ENCODE results near the gene SHPK. TPM values are rescaled to one million over a fixed set of nuclear protein-coding genes. Genes with fewer than 3 reads are reported as not detected.

The SHPK gene
- total RNA-seq, 1 donor from 2014 or later: 14.1 TPM

GRCh38 chr17:3647251-3647650 lies 11.2 kb upstream of the SHPK start:
- Mint-ChIP-seq H3K9me3 (ENCODE audit: unreplicated experiment) (no peaks in the 10 kb centered on the region), H3K4me3 (ENCODE audit: unreplicated experiment) (no peak overlapping the region), H3K27ac (ENCODE audit: unreplicated experiment) (no peak overlapping the region), H3K36me3 (ENCODE audit: low read depth, unreplicated experiment) (peaks cover 15% of the 10 kb centered on the region), H3K4me1 (ENCODE audit: unreplicated experiment) (peaks cover 5% of the 10 kb centered on the region), H3K27me3 (ENCODE audit: unreplicated experiment) (peaks cover 9% of the 10 kb centered on the region)
- TF ChIP-seq, protein P1, sequence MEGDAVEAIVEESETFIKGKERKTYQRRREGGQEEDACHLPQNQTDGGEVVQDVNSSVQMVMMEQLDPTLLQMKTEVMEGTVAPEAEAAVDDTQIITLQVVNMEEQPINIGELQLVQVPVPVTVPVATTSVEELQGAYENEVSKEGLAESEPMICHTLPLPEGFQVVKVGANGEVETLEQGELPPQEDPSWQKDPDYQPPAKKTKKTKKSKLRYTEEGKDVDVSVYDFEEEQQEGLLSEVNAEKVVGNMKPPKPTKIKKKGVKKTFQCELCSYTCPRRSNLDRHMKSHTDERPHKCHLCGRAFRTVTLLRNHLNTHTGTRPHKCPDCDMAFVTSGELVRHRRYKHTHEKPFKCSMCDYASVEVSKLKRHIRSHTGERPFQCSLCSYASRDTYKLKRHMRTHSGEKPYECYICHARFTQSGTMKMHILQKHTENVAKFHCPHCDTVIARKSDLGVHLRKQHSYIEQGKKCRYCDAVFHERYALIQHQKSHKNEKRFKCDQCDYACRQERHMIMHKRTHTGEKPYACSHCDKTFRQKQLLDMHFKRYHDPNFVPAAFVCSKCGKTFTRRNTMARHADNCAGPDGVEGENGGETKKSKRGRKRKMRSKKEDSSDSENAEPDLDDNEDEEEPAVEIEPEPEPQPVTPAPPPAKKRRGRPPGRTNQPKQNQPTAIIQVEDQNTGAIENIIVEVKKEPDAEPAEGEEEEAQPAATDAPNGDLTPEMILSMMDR (IDR thresholded peaks at IDR 0.05; ENCODE audit: unreplicated experiment): no peak
- no peak for DNase-seq (ENCODE audit: low spot score)

- Mint-ChIP-seq H3K4me3 (ENCODE audit: unreplicated experiment) (no peak overlapping the region), H3K27ac (ENCODE audit: unreplicated experiment) (peak overlapping the region; percentile 67), H3K9me3 (ENCODE audit: unreplicated experiment) (no peaks in the 10 kb centered on the region), H3K4me1 (ENCODE audit: unreplicated experiment) (peaks cover 5% of the 10 kb centered on the region), H3K27me3 (ENCODE audit: unreplicated experiment) (peaks cover 11% of the 10 kb centered on the region), H3K36me3 (ENCODE audit: low read depth, unreplicated experiment) (peaks cover 15% of the 10 kb centered on the region)
- TF ChIP-seq, protein P1 (IDR thresholded peaks at IDR 0.05; ENCODE audit: unreplicated experiment): no peak
- DNase-seq (ENCODE audit: low spot score): no peak
Measured at GRCh38 chr17:3645310-3645709, 9.3 kb upstream of the SHPK start.

DNA sequence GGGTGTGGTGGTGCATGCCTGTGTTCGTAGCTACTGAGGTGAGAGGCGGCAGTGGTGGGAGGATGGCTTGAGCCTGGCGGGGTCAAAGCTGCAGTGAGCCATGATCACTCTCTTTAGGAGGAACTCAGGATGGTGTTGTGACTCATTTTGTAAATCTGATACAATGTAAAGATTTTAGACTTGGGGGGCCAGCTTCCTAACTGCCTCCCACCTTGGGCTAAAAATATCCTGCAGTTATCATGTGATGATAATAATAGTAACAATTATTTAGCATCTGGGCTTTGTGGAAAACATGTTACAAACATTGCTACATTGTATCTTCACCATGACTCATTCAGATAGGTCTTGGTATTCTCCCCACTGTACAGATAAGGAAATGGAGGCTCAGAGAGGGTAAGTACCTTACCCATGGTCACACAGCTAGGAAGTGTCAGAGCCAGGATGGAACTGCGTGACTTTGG lies 7.9 kb upstream of the SHPK start:
- H3K9me3 Mint-ChIP-seq (ENCODE audit: unreplicated experiment): no peaks in the 10 kb centered on the region
- H3K27ac Mint-ChIP-seq (ENCODE audit: unreplicated experiment): no peak overlapping the region
- peak overlapping the region; percentile 56 for H3K4me3 Mint-ChIP-seq (ENCODE audit: unreplicated experiment)
- DNase-seq (ENCODE audit: low spot score): no peak
- H3K27me3 Mint-ChIP-seq (ENCODE audit: unreplicated experiment): peaks cover 9% of the 10 kb centered on the region
- peaks cover 21% of the 10 kb centered on the region for H3K36me3 Mint-ChIP-seq (ENCODE audit: low read depth, unreplicated experiment)
- H3K4me1 Mint-ChIP-seq (ENCODE audit: unreplicated experiment): peaks cover 10% of the 10 kb centered on the region
- TF ChIP-seq, protein P1 (IDR thresholded peaks at IDR 0.05; ENCODE audit: unreplicated experiment): no peak

- no peak overlapping the region for H3K4me3 Mint-ChIP-seq (ENCODE audit: unreplicated experiment)
Measured at GRCh38 chr17:3641717-3642486, 5.9 kb upstream of the SHPK start.

DNA sequence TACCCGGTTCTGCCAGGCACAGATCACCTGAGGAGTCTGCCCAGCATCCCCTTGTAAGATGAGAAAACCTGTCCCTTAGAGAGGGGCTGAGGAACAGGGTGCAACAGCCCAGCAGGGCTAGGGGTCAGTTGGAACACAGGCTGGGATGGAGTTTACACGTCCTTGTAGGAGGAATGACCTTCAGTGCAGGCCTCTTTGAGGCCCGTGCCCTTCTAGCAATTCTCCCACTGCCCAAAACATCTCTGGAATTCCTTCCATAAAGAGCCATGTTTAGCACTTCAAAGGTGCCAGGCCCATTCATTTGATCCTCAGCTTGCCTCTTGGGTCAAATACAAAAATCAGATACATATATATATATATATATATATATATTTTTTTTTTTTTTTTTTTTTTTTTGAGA lies 5.0 kb upstream of the SHPK start:
- H3K4me3 Mint-ChIP-seq (ENCODE audit: unreplicated experiment): no peak overlapping the region
- TF ChIP-seq, protein P1 (IDR thresholded peaks at IDR 0.05; ENCODE audit: unreplicated experiment): no peak
- H3K4me1 Mint-ChIP-seq (ENCODE audit: unreplicated experiment): peaks cover 12% of the 10 kb centered on the region
- H3K27me3 Mint-ChIP-seq (ENCODE audit: unreplicated experiment): peaks cover 9% of the 10 kb centered on the region
- no peak for DNase-seq (ENCODE audit: low spot score)
- H3K36me3 Mint-ChIP-seq (ENCODE audit: low read depth, unreplicated experiment): peaks cover 10% of the 10 kb centered on the region
- no peak overlapping the region for H3K27ac Mint-ChIP-seq (ENCODE audit: unreplicated experiment)
- H3K9me3 Mint-ChIP-seq (ENCODE audit: unreplicated experiment): no peaks in the 10 kb centered on the region

More at GRCh38 chr17:3641717-3642486, 5.9 kb upstream of the SHPK start:
- peaks cover 10% of the 10 kb centered on the region for H3K36me3 Mint-ChIP-seq (ENCODE audit: low read depth, unreplicated experiment)
- peaks cover 12% of the 10 kb centered on the region for H3K4me1 Mint-ChIP-seq (ENCODE audit: unreplicated experiment)
- DNase-seq (ENCODE audit: low spot score): no peak
- no peak overlapping the region for H3K27ac Mint-ChIP-seq (ENCODE audit: unreplicated experiment)
- peaks cover 9% of the 10 kb centered on the region for H3K27me3 Mint-ChIP-seq (ENCODE audit: unreplicated experiment)
- TF ChIP-seq, protein P1 (IDR thresholded peaks at IDR 0.05; ENCODE audit: unreplicated experiment): no peak
- H3K9me3 Mint-ChIP-seq (ENCODE audit: unreplicated experiment): no peaks in the 10 kb centered on the region

Measured in endothelial cell (in vitro differentiated cells).